IMR-90 (cell line): ENCODE results near the gene GSG1L. TPM values are rescaled to one million over a fixed set of nuclear protein-coding genes. Genes with fewer than 3 reads are reported as not detected.

Source experiments
- ATAC-seq: fragments of 200-7000 bp; cut with Tn5 transposase; 2 replicates; pipeline ENCODE4 v1.9.1; 2020; ENCODE audit warnings: low read depth, mild to moderate bottlenecking, moderate library complexity
- BruUV-seq: library from RNA; stranded (reverse); fragments of 400-500 nt; replicated peaks from 2 replicates; lab custom pipeline; 2021; lab: Mats Ljungman, UMichigan
- CTCF ChIA-PET: fragments of 300-600 bp; formaldehyde crosslinking; extraction: SDS; loops from one replicate; lab custom pipeline; 2021; ENCODE audit warnings: antibody characterized with exemption; lab: Yijun Ruan, JAX
- POLR2A ChIA-PET: fragments of 300-600 bp; sonication (Branson Sonifier 250); formaldehyde crosslinking; loops from one replicate; lab custom pipeline; 2022; ENCODE audit warnings: antibody characterized with exemption; ENCODE audit not compliant: unreplicated experiment; lab: Charles Lee
- DNase-seq: peaks from one replicate; pipeline ENCODE4 v3.0.0; 2013
- H2AFZ ChIP-seq: replicated peaks from 2 replicates; pipeline ENCODE3; 2013; ENCODE audit warnings: low read length, mild to moderate bottlenecking; ENCODE audit not compliant: poor library complexity
- H2AK5ac ChIP-seq: 2 replicates; pipeline ENCODE4 v1.6.1; 2013; ENCODE audit warnings: low read depth, low read length, inconsistent platforms
- H2AK9ac ChIP-seq: replicated peaks from 2 replicates; pipeline ENCODE3; 2013; ENCODE audit warnings: mild to moderate bottlenecking, low read depth, low read length, moderate library complexity; ENCODE audit not compliant: poor library complexity
- H2BK120ac ChIP-seq: 2 replicates; pipeline ENCODE4 v1.6.1; 2013; ENCODE audit warnings: low read depth, low read length, inconsistent platforms
- H2BK15ac ChIP-seq: 3 replicates; pipeline ENCODE4 v1.6.1; 2013; ENCODE audit warnings: low read depth, low read length, inconsistent platforms
- H2BK20ac ChIP-seq: 2 replicates; pipeline ENCODE4 v1.6.1; 2013; ENCODE audit warnings: low read depth, mild to moderate bottlenecking, inconsistent platforms, low read length, moderate library complexity
- H2BK5ac ChIP-seq: 2 replicates; pipeline ENCODE4 v1.6.1; 2013; ENCODE audit warnings: mild to moderate bottlenecking, low read depth, low read length, inconsistent platforms; ENCODE audit not compliant: poor library complexity, severe bottlenecking
- H3K14ac ChIP-seq: replicated peaks from 2 replicates; pipeline ENCODE4 v1.6.1; 2013; ENCODE audit warnings: low read depth, low read length, inconsistent platforms
- H3K18ac ChIP-seq: 2 replicates; pipeline ENCODE4 v1.6.1; 2013; ENCODE audit warnings: low read depth, low read length, control low read depth
- H3K23ac ChIP-seq: 2 replicates; pipeline ENCODE4 v1.6.1; 2013; ENCODE audit warnings: low read depth, low read length, inconsistent platforms
- H3K27ac ChIP-seq: 2 replicates; pipeline ENCODE4 v1.5.1; 2013; ENCODE audit warnings: mild to moderate bottlenecking, control low read depth, low read length; ENCODE audit not compliant: insufficient read depth
- H3K27me3 ChIP-seq: 2 replicates; pipeline ENCODE4 v1.6.1; 2013; ENCODE audit warnings: low read length; ENCODE audit not compliant: control insufficient read depth, insufficient read depth
- H3K36me3 ChIP-seq: 2 replicates; pipeline ENCODE4 v1.6.1; 2013; ENCODE audit warnings: low read length, mixed read lengths; ENCODE audit not compliant: control insufficient read depth, insufficient read depth
- H3K4ac ChIP-seq: 2 replicates; pipeline ENCODE4 v1.6.1; 2013; ENCODE audit warnings: low read depth, low read length, inconsistent platforms
- H3K4me1 ChIP-seq: 2 replicates; pipeline ENCODE4 v1.6.1; 2013; ENCODE audit warnings: low read length, mixed read lengths; ENCODE audit not compliant: control insufficient read depth, insufficient read depth
- H3K4me2 ChIP-seq: 2 replicates; pipeline ENCODE4 v1.6.1; 2013; ENCODE audit warnings: low read depth, mild to moderate bottlenecking, control low read depth, low read length, moderate library complexity
- H3K4me3 ChIP-seq: 2 replicates; pipeline ENCODE4 v1.5.1; 2013; ENCODE audit warnings: low read depth, mild to moderate bottlenecking, control low read depth, low read length, moderate library complexity; ENCODE audit not compliant: insufficient read depth
- H3K56ac ChIP-seq: 2 replicates; pipeline ENCODE4 v1.6.1; 2013; ENCODE audit warnings: low read length, inconsistent platforms; ENCODE audit not compliant: insufficient read depth; ENCODE audit errors: extremely low read depth
- H3K79me1 ChIP-seq, 2 experiments: 2 replicates each; pipeline ENCODE4 v1.6.1; 2013; ENCODE audit warnings: low read length in 2 of 2, inconsistent platforms in 1 of 2, low read depth in 1 of 2
- H3K9ac ChIP-seq: 2 replicates; pipeline ENCODE4 v1.6.1; 2013; ENCODE audit warnings: low read depth, low read length, control low read depth
- H3K9me1 ChIP-seq: 2 replicates; pipeline ENCODE4 v1.6.1; 2013; ENCODE audit warnings: low read length, inconsistent platforms; ENCODE audit not compliant: insufficient read depth
- H3K9me3 ChIP-seq: 2 replicates; pipeline ENCODE4 v1.6.1; 2013; ENCODE audit warnings: low read length; ENCODE audit not compliant: control insufficient read depth, insufficient read depth
- H4K20me1 ChIP-seq: 2 replicates; pipeline ENCODE4 v1.6.1; 2013; ENCODE audit warnings: low read length, inconsistent platforms; ENCODE audit not compliant: insufficient read depth
- H4K5ac ChIP-seq: 2 replicates; pipeline ENCODE4 v1.6.1; 2013; ENCODE audit warnings: mild to moderate bottlenecking, low read depth, low read length, control low read depth
- H4K8ac ChIP-seq, 2 experiments: 2 replicates each; pipeline ENCODE4 v1.6.1; 2013; ENCODE audit warnings: low read depth in 2 of 2, low read length in 2 of 2, control low read depth in 1 of 2, inconsistent platforms in 1 of 2
- H4K91ac ChIP-seq: 2 replicates; pipeline ENCODE4 v1.6.1; 2013; ENCODE audit warnings: low read depth, low read length, inconsistent platforms; ENCODE audit not compliant: insufficient read depth
- BHLHE40 ChIP-seq: fragments of 150-350 bp; IDR thresholded peaks from 2 replicates; pipeline ENCODE4 v1.6.1; 2016; ENCODE audit warnings: mild to moderate bottlenecking, low read depth, low read length
- CEBPB ChIP-seq: IDR thresholded peaks from 2 replicates; pipeline ENCODE4 v1.6.1; 2012; ENCODE audit warnings: low read depth, low read length, improper control_type of control experiment
- CHD1 ChIP-seq: IDR thresholded peaks from 2 replicates; pipeline ENCODE4 v1.6.1; 2012; ENCODE audit warnings: low read depth, low read length, improper control_type of control experiment
- ELK1 ChIP-seq: fragments of 150-350 bp; IDR thresholded peaks from 2 replicates; pipeline ENCODE4 v1.6.1; 2016; ENCODE audit warnings: low read depth, mild to moderate bottlenecking, low read length, moderate library complexity, borderline replicate concordance
- FOS ChIP-seq: fragments of 150-350 bp; IDR thresholded peaks from 2 replicates; pipeline ENCODE4 v1.6.1; 2016; ENCODE audit warnings: low read depth, low read length
- MAFK ChIP-seq: IDR thresholded peaks from 2 replicates; pipeline ENCODE4 v1.6.1; 2012; ENCODE audit warnings: low read depth, low read length, improper control_type of control experiment
- MAZ ChIP-seq: IDR thresholded peaks from 2 replicates; pipeline ENCODE4 v1.6.1; 2012; ENCODE audit warnings: low read depth, mild to moderate bottlenecking, low read length, improper control_type of control experiment, moderate library complexity, borderline replicate concordance
- MXI1 ChIP-seq: IDR thresholded peaks from 2 replicates; pipeline ENCODE4 v1.6.1; 2012; ENCODE audit warnings: low read depth, mild to moderate bottlenecking, low read length, moderate library complexity, borderline replicate concordance
- NFE2L2 ChIP-seq: fragments of 150-350 bp; IDR thresholded peaks from 2 replicates; pipeline ENCODE4 v1.6.1; 2016; ENCODE audit warnings: low read depth, mild to moderate bottlenecking, low read length
- POLR2A ChIP-seq: IDR thresholded peaks from 2 replicates; pipeline ENCODE4 v1.6.1; 2012; ENCODE audit warnings: mild to moderate bottlenecking, low read depth, low read length
- RAD21 ChIP-seq: IDR thresholded peaks from 2 replicates; pipeline ENCODE4 v1.6.1; 2012; ENCODE audit warnings: low read length, improper control_type of control experiment
- RCOR1 ChIP-seq: IDR thresholded peaks from 2 replicates; pipeline ENCODE4 v1.6.1; 2012; ENCODE audit warnings: mild to moderate bottlenecking, low read length, improper control_type of control experiment; ENCODE audit not compliant: insufficient replicate concordance
- RFX5 ChIP-seq: IDR thresholded peaks from 2 replicates; pipeline ENCODE4 v1.8.0; 2012; ENCODE audit warnings: low read depth, mild to moderate bottlenecking, low read length, moderate library complexity
- SMC3 ChIP-seq: fragments of 150-350 bp; IDR thresholded peaks from 2 replicates; pipeline ENCODE4 v1.6.1; 2016; ENCODE audit warnings: low read depth, mild to moderate bottlenecking, antibody characterized with exemption, low read length, moderate library complexity
- USF2 ChIP-seq: fragments of 150-350 bp; IDR thresholded peaks from 2 replicates; pipeline ENCODE4 v1.6.1; 2017; ENCODE audit warnings: mild to moderate bottlenecking, antibody characterized with exemption, low read length, low read depth
- WGBS, 2 experiments: methylation state at CpG; one replicate each; pipeline versions ENCODE4 v1.1.5 to v1.1.7; 2013; ENCODE audit warnings: missing lambda C conversion rate in 2 of 2; ENCODE audit not compliant: insufficient read length in 1 of 2; ENCODE audit errors: extremely low coverage in 2 of 2; 5-methylcytosine and 5-hydroxymethylcytosine counted together
- dilution Hi-C: fragments of 300-500 bp; cut with HindIII; formaldehyde crosslinking; loops from one replicate; pipeline ENCODE4 v1.14.3; 2018; ENCODE audit warnings: low sequenced_read_pairs; ENCODE audit not compliant: unreplicated experiment
- in situ Hi-C: fragments of 300-500 bp; cut with MboI; formaldehyde crosslinking; loops from 3 replicates; pipeline ENCODE4 v1.14.3; 2019; ENCODE audit warnings: low sequenced_read_pairs, inconsistent platforms, mixed read lengths
- intact Hi-C: fragments of 100-400 bp; cut with micrococcal nuclease; formaldehyde crosslinking; loops from 2 replicates; pipeline ENCODE4 v1.10.0; 2022
- polyA plus RNA-seq, 3 experiments: library from polyadenylated mRNA; depleted of rRNA; stranded (reverse); fragments of >200 nt; gene quantifications; 2 replicates each; pipeline ENCODE4 v1.2.3, GENCODE V29; 2012; ENCODE audit warnings: low replicate concordance in 1 of 3
- total RNA-seq: library from RNA; depleted of rRNA; stranded (reverse); fragments of >200 nt; gene quantifications from 2 replicates; pipeline ENCODE4 v1.2.3, GENCODE V29; 2012
- TF ChIP-seq, protein P1 (sequence below): conservative IDR thresholded peaks from 2 replicates; pipeline ENCODE4 v1.5.1; 2012; ENCODE audit warnings: mild to moderate bottlenecking, low read depth, low read length, improper control_type of control experiment

The GSG1L gene
- total and polyA plus RNA-seq, 2 of the 4 experiments (the other 2 are of a cell fraction), result not detected

DNA sequence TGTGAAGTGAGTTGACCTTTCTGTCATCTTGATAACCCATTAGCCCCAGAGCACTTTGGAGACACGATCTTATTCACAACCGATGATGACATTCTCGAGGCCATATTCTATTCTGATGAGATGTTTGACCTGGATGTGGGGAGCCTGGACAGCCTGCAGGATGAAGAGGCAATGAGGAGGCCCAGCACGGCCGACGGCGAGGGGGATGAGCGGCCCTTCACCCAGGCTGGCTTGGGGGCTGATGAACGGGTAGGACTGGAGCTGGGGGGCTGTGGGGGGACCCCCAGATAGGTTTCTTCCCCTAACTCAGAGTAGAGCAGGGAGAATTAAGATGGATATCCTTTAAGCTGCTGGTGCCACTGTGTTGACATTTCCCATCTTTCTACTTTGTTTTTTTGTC lies 311.8 kb downstream of the GSG1L start:
- Histone ChIP-seq H4K8ac (no peak overlapping the region), H2AFZ (no peak overlapping the region), H2AK9ac (no peak overlapping the region), H3K27me3 (no peaks in the 10 kb centered on the region), H3K9ac (no peak overlapping the region), H3K23ac (no peak overlapping the region), H3K14ac (no peak overlapping the region), H2AK5ac (no peak overlapping the region), H3K4me3 (no peak overlapping the region), H3K4me2 (no peak overlapping the region), H2BK5ac (no peak overlapping the region), H3K18ac (no peak overlapping the region), H4K5ac (no peak overlapping the region), H3K4ac (no peak overlapping the region), H4K20me1 (no peaks in the 10 kb centered on the region), H3K36me3 (peaks cover 12% of the 10 kb centered on the region), H3K27ac (no peak overlapping the region), H4K91ac (no peak overlapping the region), H2BK15ac (no peak overlapping the region), H3K56ac (no peak overlapping the region), H3K4me1 (no peaks in the 10 kb centered on the region), H3K9me3 (no peaks in the 10 kb centered on the region), H2BK120ac (no peak overlapping the region), H3K79me1 (no peaks in the 10 kb centered on the region), H2BK20ac (no peak overlapping the region), H3K9me1 (peaks cover 8% of the 10 kb centered on the region)
- TF ChIP-seq BHLHE40, result no peak
- no peak for TF ChIP-seq POLR2A
- no peak for TF ChIP-seq RAD21
- no peak for TF ChIP-seq RFX5
- TF ChIP-seq MAFK, result no peak
- no peak for TF ChIP-seq NFE2L2
- TF ChIP-seq, protein P1, sequence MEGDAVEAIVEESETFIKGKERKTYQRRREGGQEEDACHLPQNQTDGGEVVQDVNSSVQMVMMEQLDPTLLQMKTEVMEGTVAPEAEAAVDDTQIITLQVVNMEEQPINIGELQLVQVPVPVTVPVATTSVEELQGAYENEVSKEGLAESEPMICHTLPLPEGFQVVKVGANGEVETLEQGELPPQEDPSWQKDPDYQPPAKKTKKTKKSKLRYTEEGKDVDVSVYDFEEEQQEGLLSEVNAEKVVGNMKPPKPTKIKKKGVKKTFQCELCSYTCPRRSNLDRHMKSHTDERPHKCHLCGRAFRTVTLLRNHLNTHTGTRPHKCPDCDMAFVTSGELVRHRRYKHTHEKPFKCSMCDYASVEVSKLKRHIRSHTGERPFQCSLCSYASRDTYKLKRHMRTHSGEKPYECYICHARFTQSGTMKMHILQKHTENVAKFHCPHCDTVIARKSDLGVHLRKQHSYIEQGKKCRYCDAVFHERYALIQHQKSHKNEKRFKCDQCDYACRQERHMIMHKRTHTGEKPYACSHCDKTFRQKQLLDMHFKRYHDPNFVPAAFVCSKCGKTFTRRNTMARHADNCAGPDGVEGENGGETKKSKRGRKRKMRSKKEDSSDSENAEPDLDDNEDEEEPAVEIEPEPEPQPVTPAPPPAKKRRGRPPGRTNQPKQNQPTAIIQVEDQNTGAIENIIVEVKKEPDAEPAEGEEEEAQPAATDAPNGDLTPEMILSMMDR, result no peak
- TF ChIP-seq MXI1, result no peak
- no peak for TF ChIP-seq USF2
- TF ChIP-seq CEBPB, result no peak
- TF ChIP-seq FOS, result no peak
- TF ChIP-seq ELK1, result no peak
- TF ChIP-seq CHD1, result no peak
- no peak for TF ChIP-seq MAZ
- TF ChIP-seq RCOR1, result no peak
- no peak for TF ChIP-seq SMC3
- intact Hi-C loops, result no loop called here
- dilution Hi-C loops, result no loop called here
- ChIA-PET POLR2A (no interaction called here), CTCF (interaction anchor here (0.6 kb wide), 1 partner anchor 152 kb away, joined by 3 read pairs; no protein-coding TSS in a partner anchor)
- BruUV-seq, result no TSS peak
- in situ Hi-C loops, result no loop called here
- ATAC-seq (no peak), DNase-seq (no peak)
- WGBS, 2 experiments, result no CpG with 5 or more reads among the region's 9 CpGs
